Mesenchymal stem cell (in vitro differentiated cells and primary cell): Measurements from ENCODE around the gene BTBD2.

Experiments used
- DNase-seq: peaks from one replicate; pipeline ENCODE4 v3.0.0-alpha.2; 2013
- H2AFZ ChIP-seq: one replicate; pipeline ENCODE4 v1.6.1; 2013; ENCODE audit warnings: low read depth, mild to moderate bottlenecking, control low read depth, inconsistent platforms, low read length, moderate library complexity
- H2AK5ac ChIP-seq: 2 replicates; pipeline ENCODE4 v1.6.1; 2013; ENCODE audit warnings: low read length, moderate library complexity, mild to moderate bottlenecking, inconsistent platforms; ENCODE audit not compliant: severe bottlenecking
- H2BK120ac ChIP-seq: one replicate; pipeline ENCODE4 v1.6.1; 2013; ENCODE audit warnings: low read depth, mild to moderate bottlenecking, inconsistent platforms, low read length, moderate library complexity
- H2BK12ac ChIP-seq, 2 experiments: one replicate each; pipeline ENCODE4 v1.6.1; 2013; ENCODE audit warnings: inconsistent platforms in 2 of 2, low read length in 2 of 2, mild to moderate bottlenecking in 2 of 2, moderate library complexity in 2 of 2, control low read depth in 1 of 2
- H2BK15ac ChIP-seq: one replicate; pipeline ENCODE4 v1.6.1; 2013; ENCODE audit warnings: mild to moderate bottlenecking, low read depth, inconsistent platforms; ENCODE audit not compliant: poor library complexity, severe bottlenecking
- H2BK5ac ChIP-seq: 2 replicates; pipeline ENCODE4 v1.6.1; 2013; ENCODE audit warnings: low read depth, mild to moderate bottlenecking, low read length, control low read depth, inconsistent platforms; ENCODE audit not compliant: poor library complexity, severe bottlenecking
- H3K14ac ChIP-seq, 2 experiments: one replicate each; pipeline ENCODE4 v1.6.1; 2013; ENCODE audit warnings: inconsistent platforms in 2 of 2, low read length in 2 of 2, control low read depth in 1 of 2, mild to moderate bottlenecking in 1 of 2, moderate library complexity in 1 of 2
- H3K18ac ChIP-seq, 2 experiments: one replicate each; pipeline ENCODE4 v1.6.1; 2013; ENCODE audit warnings: inconsistent platforms in 2 of 2, low read length in 2 of 2, control low read depth in 1 of 2, low read depth in 1 of 2, mild to moderate bottlenecking in 1 of 2
- H3K23ac ChIP-seq, 2 experiments: one replicate each; pipeline ENCODE4 v1.6.1; 2013; ENCODE audit warnings: inconsistent platforms in 2 of 2, low read length in 2 of 2, mild to moderate bottlenecking in 2 of 2, moderate library complexity in 2 of 2, control low read depth in 1 of 2
- H3K27ac ChIP-seq: 2 replicates; pipeline ENCODE4 v1.5.1; 2013; ENCODE audit warnings: mild to moderate bottlenecking, moderate library complexity, low read length, control low read depth, inconsistent platforms; ENCODE audit not compliant: poor library complexity, severe bottlenecking
- H3K27me3 ChIP-seq, 2 experiments: 2 replicates each; pipeline versions ENCODE4 v1.6.1 to v1.7.0; 2013; ENCODE audit warnings: low read length in 2 of 2, mild to moderate bottlenecking in 2 of 2, moderate library complexity in 2 of 2, control low read depth in 1 of 2, inconsistent platforms in 1 of 2; ENCODE audit not compliant: control insufficient read depth in 1 of 2, insufficient read depth in 1 of 2
- H3K36me3 ChIP-seq, 2 experiments: 2 replicates each; pipeline versions ENCODE4 v1.6.1 to v1.7.0; 2013; ENCODE audit warnings: low read length in 2 of 2, control low read depth in 1 of 2, inconsistent platforms in 1 of 2, low read depth in 1 of 2, mild to moderate bottlenecking in 1 of 2; ENCODE audit not compliant: insufficient read depth in 2 of 2, control insufficient read depth in 1 of 2
- H3K4ac ChIP-seq, 2 experiments: one replicate each; pipeline ENCODE4 v1.6.1; 2013; ENCODE audit warnings: inconsistent platforms in 2 of 2, low read length in 2 of 2, mild to moderate bottlenecking in 2 of 2, moderate library complexity in 2 of 2, control low read depth in 1 of 2, low read depth in 1 of 2
- H3K4me1 ChIP-seq: 2 replicates; pipeline ENCODE4 v1.6.1; 2013; ENCODE audit warnings: low read depth, low read length, control low read depth; ENCODE audit not compliant: control insufficient read depth, insufficient read depth
- H3K4me2 ChIP-seq: 2 replicates; pipeline ENCODE4 v1.6.1; 2013; ENCODE audit warnings: low read length, mild to moderate bottlenecking, inconsistent platforms; ENCODE audit not compliant: poor library complexity, severe bottlenecking
- H3K4me3 ChIP-seq, 2 experiments: 2 replicates each; pipeline versions ENCODE4 v1.5.1 to v1.7.0; 2013; ENCODE audit warnings: low read length in 2 of 2, mild to moderate bottlenecking in 2 of 2, control low read depth in 1 of 2, low read depth in 1 of 2; ENCODE audit not compliant: insufficient read depth in 1 of 2
- H3K79me1 ChIP-seq: replicated peaks from 2 replicates; pipeline ENCODE4 v1.6.1; 2013; ENCODE audit warnings: mild to moderate bottlenecking, control low read depth, low read length, inconsistent platforms; ENCODE audit not compliant: poor library complexity, severe bottlenecking
- H3K9ac ChIP-seq: 2 replicates; pipeline ENCODE4 v1.7.0; 2013; ENCODE audit warnings: mild to moderate bottlenecking, low read length, moderate library complexity
- H3K9me3 ChIP-seq: 2 replicates; pipeline ENCODE4 v1.7.0; 2013; ENCODE audit warnings: mild to moderate bottlenecking, low read length; ENCODE audit not compliant: control insufficient read depth
- H4K8ac ChIP-seq: one replicate; pipeline ENCODE4 v1.6.1; 2013; ENCODE audit warnings: inconsistent platforms, mild to moderate bottlenecking, low read length, moderate library complexity
- H4K91ac ChIP-seq: one replicate; pipeline ENCODE4 v1.6.1; 2013; ENCODE audit warnings: mild to moderate bottlenecking, low read length, inconsistent platforms
- WGBS: methylation state at CpG from one replicate; pipeline ENCODE4 v1.1.7; 2013; ENCODE audit warnings: mixed read lengths; 5-methylcytosine and 5-hydroxymethylcytosine counted together

Gene BTBD2

DNA sequence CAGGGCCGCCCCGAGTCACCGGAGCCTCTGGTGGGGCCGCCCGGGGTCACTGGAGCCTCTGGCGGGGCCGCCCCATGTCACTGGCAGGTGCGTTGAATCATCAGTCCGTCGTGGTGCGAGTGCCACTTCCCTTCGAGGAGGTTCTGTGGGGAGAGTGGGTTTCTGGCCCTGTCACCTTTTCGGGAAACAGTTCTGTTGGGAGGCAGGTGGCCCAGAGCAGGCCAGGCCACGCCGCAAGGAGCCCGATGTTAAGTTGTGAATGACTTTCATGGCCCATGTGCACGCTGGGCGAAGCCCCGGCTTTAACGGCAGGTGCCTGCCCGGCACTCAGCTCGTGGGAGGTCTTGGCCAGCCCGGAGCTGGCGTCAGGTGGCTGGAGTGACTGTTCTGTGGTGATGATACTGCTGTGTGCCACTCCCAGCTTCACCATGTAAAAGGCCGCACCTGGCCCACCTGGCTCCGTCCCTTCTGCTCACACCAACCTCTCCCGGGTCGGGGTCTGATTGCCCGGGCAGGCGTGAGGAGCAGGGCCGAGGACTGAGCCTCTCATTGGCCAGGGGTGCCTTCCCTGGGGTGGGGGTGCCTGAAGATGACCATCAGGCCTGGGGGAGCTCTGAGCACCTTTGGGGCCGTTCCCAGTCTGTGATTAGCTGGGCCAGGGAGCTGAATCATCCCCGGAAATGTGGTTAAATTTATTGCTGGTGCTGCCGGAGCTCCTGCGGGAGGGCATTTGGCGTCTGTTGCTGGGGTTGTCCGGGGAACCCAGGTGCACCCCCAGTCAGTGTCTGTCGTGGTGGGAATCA is 45.3 kb downstream of the BTBD2 start:
- Histone ChIP-seq H3K79me1 (peaks cover 37% of the 10 kb centered on the region), H3K27me3 (no peaks in the 10 kb centered on the region), H3K18ac (no peak overlapping the region), H3K27ac (no peak overlapping the region), H3K9me3 (no peaks in the 10 kb centered on the region), H3K4ac (no peak overlapping the region), H2BK5ac (no peak overlapping the region), H2BK120ac (no peak overlapping the region), H2BK12ac (no peak overlapping the region), H3K4me3 (no peak overlapping the region), H3K4me1 (peaks cover 44% of the 10 kb centered on the region), H3K14ac (no peak overlapping the region), H3K4me2 (no peak overlapping the region), H4K91ac (no peak overlapping the region), H3K23ac (peak overlapping the region in 1 of 2 experiments; percentile 53), H2BK15ac (no peak overlapping the region), H3K36me3 (peaks cover 6 to 67% of the 10 kb centered on the region in 2 experiments), H4K8ac (no peak overlapping the region), H3K9ac (no peak overlapping the region), H2AFZ (no peak overlapping the region), H2AK5ac (peak overlapping the region; percentile 25)
- no peak for DNase-seq
- WGBS, result 96% methylated on average over 38 of the region's 38 CpGs

DNA sequence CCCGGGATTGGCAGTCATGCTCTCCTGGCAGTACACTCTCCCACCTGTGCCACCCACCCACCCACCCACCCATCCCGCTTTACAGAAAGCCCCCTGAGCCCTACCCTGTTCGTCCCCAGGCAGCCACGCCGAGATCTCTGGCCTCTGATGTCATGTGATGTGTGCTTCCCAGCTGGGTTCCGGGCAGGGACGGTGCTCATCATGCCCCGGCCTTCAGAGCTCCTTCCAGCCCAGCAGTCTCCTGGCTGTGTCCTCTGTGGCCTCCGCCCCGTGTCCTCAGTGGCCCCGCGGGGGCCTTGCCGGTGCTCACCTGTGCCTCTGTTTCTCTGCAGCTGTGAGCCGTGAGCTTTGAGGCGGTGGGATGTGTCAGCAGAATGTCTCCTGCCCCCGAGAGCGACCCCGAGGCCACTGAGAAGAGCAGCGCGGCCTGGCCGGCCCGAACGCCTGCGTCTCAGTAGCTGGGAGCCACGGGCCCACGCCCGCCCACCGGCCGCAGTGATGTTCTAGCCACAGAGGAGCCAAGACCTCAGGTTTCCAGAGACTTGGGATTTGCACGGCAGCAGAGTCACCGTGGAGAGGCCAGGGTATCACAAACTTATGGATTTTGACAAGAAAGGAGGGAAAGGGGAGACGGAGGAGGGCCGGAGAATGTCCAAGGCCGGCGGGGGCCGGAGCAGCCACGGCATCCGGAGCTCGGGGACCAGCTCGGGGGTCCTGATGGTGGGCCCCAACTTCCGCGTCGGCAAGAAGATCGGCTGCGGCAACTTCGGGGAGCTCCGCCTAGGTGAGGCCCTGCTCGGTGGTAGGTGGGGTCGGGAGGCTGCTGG is 46.1 kb downstream of the BTBD2 start:
- Histone ChIP-seq H2BK120ac (no peak overlapping the region), H3K9me3 (no peaks in the 10 kb centered on the region), H3K18ac (no peak overlapping the region), H4K8ac (no peak overlapping the region), H3K23ac (no peak overlapping the region), H2AFZ (no peak overlapping the region), H3K4me2 (no peak overlapping the region), H2BK15ac (no peak overlapping the region), H3K14ac (no peak overlapping the region), H3K9ac (no peak overlapping the region), H3K4ac (no peak overlapping the region), H2BK12ac (no peak overlapping the region), H3K79me1 (peaks cover 33% of the 10 kb centered on the region), H3K27me3 (no peaks in the 10 kb centered on the region), H3K27ac (no peak overlapping the region), H3K4me1 (peaks cover 43% of the 10 kb centered on the region), H4K91ac (no peak overlapping the region), H2AK5ac (peak overlapping the region; percentile 42), H3K36me3 (peaks cover 4 to 59% of the 10 kb centered on the region in 2 experiments), H3K4me3 (no peak overlapping the region), H2BK5ac (no peak overlapping the region)
- no peak for DNase-seq
- 95% methylated on average over 49 of the region's 49 CpGs for WGBS

DNA sequence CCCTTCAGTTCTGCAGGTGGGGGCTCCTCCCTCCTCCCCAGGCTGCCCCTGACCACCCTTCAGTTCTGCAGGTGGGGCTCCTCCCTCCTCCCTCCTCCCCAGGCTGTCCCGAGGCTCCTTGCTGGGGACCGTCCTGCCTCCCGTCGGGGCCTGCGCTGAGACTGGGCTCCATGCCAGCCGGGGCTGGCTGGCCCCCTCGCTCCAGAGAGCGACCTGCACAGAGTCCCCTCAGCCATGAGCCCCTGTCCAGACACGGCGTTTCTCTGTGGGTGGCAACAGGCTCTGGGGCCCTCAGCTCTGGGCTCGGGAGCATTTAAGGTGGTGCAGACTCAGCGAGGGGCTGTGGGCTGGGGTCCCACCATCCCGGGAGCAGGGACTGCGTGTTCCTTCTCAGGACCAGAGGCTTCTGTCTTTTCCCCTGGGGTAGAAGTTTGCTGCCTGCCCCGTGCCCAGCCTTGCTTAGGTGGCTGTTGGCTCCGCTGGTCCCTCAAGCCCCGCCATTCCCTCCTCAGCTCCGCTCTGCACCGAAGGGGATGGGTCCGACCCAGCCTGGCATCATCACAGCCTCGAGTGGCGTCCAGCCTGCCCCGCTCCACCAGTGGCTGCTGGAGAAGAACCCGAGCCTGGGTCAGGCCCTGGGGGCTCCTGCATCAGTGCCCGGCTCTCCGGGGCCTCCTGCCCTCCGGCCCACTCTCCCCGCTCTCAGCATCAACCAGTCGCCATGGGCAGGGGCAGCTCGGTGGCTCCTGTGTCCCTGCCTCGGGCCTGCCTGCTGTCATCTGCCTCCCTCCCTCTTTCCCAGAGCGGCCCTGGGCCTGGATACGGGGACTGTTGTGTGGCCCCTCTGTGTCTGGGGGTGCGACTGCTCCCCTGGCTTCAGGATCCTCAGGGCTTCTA is 47.0 kb downstream of the BTBD2 start:
- Histone ChIP-seq H3K23ac (no peak overlapping the region), H3K36me3 (peaks cover 6 to 54% of the 10 kb centered on the region in 2 experiments), H4K91ac (no peak overlapping the region), H2AK5ac (no peak overlapping the region), H3K4ac (no peak overlapping the region), H3K4me3 (no peak overlapping the region), H4K8ac (no peak overlapping the region), H2BK120ac (no peak overlapping the region), H3K9ac (no peak overlapping the region), H3K27ac (no peak overlapping the region), H3K14ac (no peak overlapping the region), H2BK12ac (no peak overlapping the region), H2BK15ac (no peak overlapping the region), H3K27me3 (no peaks in the 10 kb centered on the region), H3K9me3 (no peaks in the 10 kb centered on the region), H2BK5ac (no peak overlapping the region), H3K4me2 (peak overlapping the region; percentile 2), H3K18ac (no peak overlapping the region), H3K4me1 (peaks cover 39% of the 10 kb centered on the region), H3K79me1 (peaks cover 31% of the 10 kb centered on the region), H2AFZ (no peak overlapping the region)
- WGBS, result 93% methylated on average over 34 of the region's 34 CpGs
- no peak for DNase-seq
